GM23338 (cell line): ENCODE measurements around the gene HEPACAM2. TPM values are rescaled to one million over a fixed set of nuclear protein-coding genes. Genes with fewer than 3 reads are reported as not detected.

ENCODE experiments used
- ATAC-seq: fragments of 200-7000 bp; cut with Tn5 transposase; 3 replicates; pipeline ENCODE4 v1.9.1; 2020
- DNase-seq: peaks from one replicate; pipeline ENCODE4 v3.0.0-alpha.2; 2015; ENCODE audit warnings: low spot score
- H2AFZ ChIP-seq: fragments of 200-600 bp; sonication (generic); 2 replicates; pipeline ENCODE4 v1.8.0; 2016; ENCODE audit warnings: antibody characterized with exemption, mild to moderate bottlenecking, moderate library complexity
- H3F3A ChIP-seq: fragments of 200-600 bp; sonication (generic); replicated peaks from 2 replicates; pipeline ENCODE4 v1.8.0; 2017; ENCODE audit warnings: antibody characterized with exemption, mixed run types, low read depth
- H3K27ac ChIP-seq: fragments of 200-600 bp; sonication (generic); 2 replicates; pipeline ENCODE4 v1.6.1; 2016; ENCODE audit warnings: low read depth
- H3K27me3 ChIP-seq: fragments of 200-600 bp; sonication (generic); 2 replicates; pipeline ENCODE4 v1.8.0; 2016; ENCODE audit warnings: mild to moderate bottlenecking, mixed run types, moderate library complexity; ENCODE audit not compliant: insufficient read depth
- H3K36me3 ChIP-seq: fragments of 200-600 bp; sonication (generic); 2 replicates; pipeline ENCODE4 v1.8.0; 2016; ENCODE audit warnings: mild to moderate bottlenecking; ENCODE audit not compliant: insufficient read depth
- H3K4me1 ChIP-seq: fragments of 200-600 bp; sonication (generic); 2 replicates; pipeline ENCODE4 v1.8.0; 2016; ENCODE audit warnings: mild to moderate bottlenecking, moderate library complexity; ENCODE audit not compliant: insufficient read depth
- H3K4me2 ChIP-seq: fragments of 200-600 bp; sonication (generic); 2 replicates; pipeline ENCODE4 v1.7.1; 2017; ENCODE audit warnings: mixed run types
- H3K4me3 ChIP-seq: fragments of 200-600 bp; sonication (generic); 2 replicates; pipeline ENCODE4 v1.6.1; 2016; ENCODE audit warnings: mixed run types
- H3K79me2 ChIP-seq: fragments of 200-600 bp; sonication (generic); replicated peaks from 2 replicates; pipeline ENCODE4 v1.8.0; 2017; ENCODE audit warnings: mild to moderate bottlenecking; ENCODE audit not compliant: insufficient read depth
- H3K9me2 ChIP-seq: fragments of 200-600 bp; sonication (generic); 2 replicates; pipeline ENCODE4 v1.8.0; 2017; ENCODE audit not compliant: insufficient read depth
- H4K20me1 ChIP-seq: fragments of 200-600 bp; sonication (generic); replicated peaks from 2 replicates; pipeline ENCODE4 v1.8.0; 2017; ENCODE audit warnings: mild to moderate bottlenecking; ENCODE audit not compliant: insufficient read depth
- H3K27ac Mint-ChIP-seq: 2 replicates; pipeline ENCODE4 v1.8.0; 2020; ENCODE audit warnings: inconsistent platforms, mild to moderate bottlenecking, moderate library complexity, mixed read lengths
- H3K27me3 Mint-ChIP-seq: 3 replicates; pipeline ENCODE4 v1.8.0; 2022; ENCODE audit warnings: low read depth, mild to moderate bottlenecking, moderate library complexity, mixed read lengths, inconsistent platforms; ENCODE audit not compliant: insufficient read depth, poor library complexity
- H3K36me3 Mint-ChIP-seq: 3 replicates; pipeline ENCODE4 v1.8.0; 2021; ENCODE audit warnings: low read depth, mild to moderate bottlenecking, inconsistent platforms, moderate library complexity, mixed read lengths
- H3K4me1 Mint-ChIP-seq: 3 replicates; pipeline ENCODE4 v1.8.0; 2020; ENCODE audit warnings: mild to moderate bottlenecking, inconsistent platforms, mixed read lengths
- H3K4me3 Mint-ChIP-seq: 3 replicates; pipeline ENCODE4 v1.8.0; 2021; ENCODE audit warnings: moderate library complexity, mild to moderate bottlenecking, inconsistent platforms, mixed read lengths
- H3K9me3 Mint-ChIP-seq: 3 replicates; pipeline ENCODE4 v1.8.0; 2020; ENCODE audit warnings: moderate library complexity, mild to moderate bottlenecking, inconsistent platforms, mixed read lengths
- CREB1 ChIP-seq: fragments of 250-450 bp; sonication (Bioruptor Pico); IDR thresholded peaks from 2 replicates; pipeline ENCODE4 v1.5.0; 2020; ENCODE audit warnings: low read depth, mild to moderate bottlenecking, moderate library complexity
- EZH2 ChIP-seq: fragments of 200-600 bp; sonication (generic); IDR thresholded peaks from one replicate; pipeline ENCODE4 v1.8.0; 2017; ENCODE audit warnings: antibody characterized with exemption, mild to moderate bottlenecking, low read depth; ENCODE audit not compliant: unreplicated experiment
- EZH2phosphoT487 ChIP-seq: fragments of 200-600 bp; sonication (generic); IDR thresholded peaks from one replicate; pipeline ENCODE4 v1.8.1; 2018; ENCODE audit warnings: antibody characterized with exemption; ENCODE audit not compliant: unreplicated experiment
- JUNB ChIP-seq: IDR thresholded peaks from one replicate; pipeline ENCODE4 v1.6.1; 2016; ENCODE audit warnings: antibody characterized with exemption; ENCODE audit not compliant: unreplicated experiment
- NANOG ChIP-seq: IDR thresholded peaks from 2 replicates; pipeline ENCODE4 v1.6.1; 2016; ENCODE audit warnings: antibody characterized with exemption, borderline replicate concordance
- STAT1 ChIP-seq: IDR thresholded peaks from one replicate; pipeline ENCODE4 v1.6.1; 2016; ENCODE audit warnings: antibody characterized with exemption; ENCODE audit not compliant: unreplicated experiment
- ZNF114 ChIP-seq: fragments of 250-450 bp; sonication (Bioruptor Pico); IDR thresholded peaks from 2 replicates; pipeline ENCODE4 v1.5.0; 2020; ENCODE audit warnings: mild to moderate bottlenecking, moderate library complexity
- polyA plus RNA-seq: library from polyadenylated mRNA; unstranded; fragments of >200 nt; fragmentation: Nextera tagmentation; extraction: Ambion mirVana; gene quantifications from 2 replicates; pipeline ENCODE4 v1.2.1, GENCODE V29; 2016
- total RNA-seq: library from RNA; depleted of rRNA; stranded (reverse); fragments of >200 nt; shearing (Covaris generic); gene quantifications from 2 replicates; pipeline ENCODE4 v1.2.3, GENCODE V29; 2014
- TF ChIP-seq, protein P1 (sequence below), 2 experiments: fragments of 200-600 bp in 1 of 2; sonication (generic) in 1 of 2; conservative IDR thresholded peaks; 2 replicates each; pipeline versions ENCODE4 v1.5.1 to v1.6.1; 2016 to 2017; ENCODE audit warnings: antibody characterized with exemption in 2 of 2, low read depth in 2 of 2, mild to moderate bottlenecking in 2 of 2, moderate library complexity in 1 of 2
- TF ChIP-seq, protein P2 (sequence below): IDR thresholded peaks from 2 replicates; pipeline ENCODE4 v1.6.1; 2016; ENCODE audit warnings: antibody characterized with exemption
- TF ChIP-seq, protein P3 (sequence below): fragments of 250-450 bp; sonication (Bioruptor Pico); IDR thresholded peaks from 2 replicates; pipeline ENCODE4 v1.5.0; 2020; ENCODE audit warnings: mild to moderate bottlenecking, moderate library complexity
- TF ChIP-seq, protein P4 (sequence below): IDR thresholded peaks from one replicate; pipeline ENCODE4 v1.6.1; 2018; ENCODE audit warnings: antibody characterized with exemption; ENCODE audit not compliant: unreplicated experiment

HEPACAM2 gene
- total and polyA plus RNA-seq, 2 experiments from 2014 or later: not detected

DNA sequence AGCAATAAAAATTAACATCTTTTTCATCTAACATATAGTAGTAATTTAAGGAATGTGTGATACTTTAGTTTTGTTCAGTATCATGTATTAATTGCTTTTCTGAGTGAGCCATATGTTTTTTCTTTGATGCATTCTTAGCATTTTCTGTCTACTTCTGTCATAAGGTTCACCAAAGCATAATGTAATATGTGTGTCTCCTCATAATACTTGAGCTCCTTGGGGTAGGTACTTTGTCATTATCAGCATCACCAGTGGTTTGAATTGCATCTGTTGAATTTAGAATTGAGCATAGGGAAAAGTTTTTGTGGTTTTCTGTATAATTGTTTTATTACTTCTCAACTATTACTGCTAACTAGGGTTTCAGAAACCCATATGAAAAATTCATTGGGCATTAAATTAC, 32.4 kb upstream of the HEPACAM2 start:
- Histone ChIP-seq H2AFZ (no peak overlapping the region), H3K36me3 (no peaks in the 10 kb centered on the region), H4K20me1 (no peaks in the 10 kb centered on the region), H3K4me1 (no peaks in the 10 kb centered on the region), H3K79me2 (no peaks in the 10 kb centered on the region), H3K4me3 (no peak overlapping the region), H3K4me2 (no peak overlapping the region), H3F3A (no peaks in the 10 kb centered on the region), H3K27me3 (no peaks in the 10 kb centered on the region), H3K9me2 (no peaks in the 10 kb centered on the region), H3K27ac (no peak overlapping the region)
- no peaks in the 10 kb centered on the region for H3K27me3 Mint-ChIP-seq
- no peaks in the 10 kb centered on the region for H3K36me3 Mint-ChIP-seq
- no peak overlapping the region for H3K27ac Mint-ChIP-seq
- H3K9me3 Mint-ChIP-seq: no peaks in the 10 kb centered on the region; the same call in 2 of the 3 replicates
- no peak for ATAC-seq
- no peak overlapping the region for H3K4me3 Mint-ChIP-seq
- no peaks in the 10 kb centered on the region for H3K4me1 Mint-ChIP-seq
- TF ChIP-seq EZH2phosphoT487 (no peak), EZH2 (no peak), CREB1 (no peak), JUNB (no peak), ZNF114 (CRISPR knock-in tag) (no peak), STAT1 (no peak), NANOG (no peak)
- TF ChIP-seq, protein P1, sequence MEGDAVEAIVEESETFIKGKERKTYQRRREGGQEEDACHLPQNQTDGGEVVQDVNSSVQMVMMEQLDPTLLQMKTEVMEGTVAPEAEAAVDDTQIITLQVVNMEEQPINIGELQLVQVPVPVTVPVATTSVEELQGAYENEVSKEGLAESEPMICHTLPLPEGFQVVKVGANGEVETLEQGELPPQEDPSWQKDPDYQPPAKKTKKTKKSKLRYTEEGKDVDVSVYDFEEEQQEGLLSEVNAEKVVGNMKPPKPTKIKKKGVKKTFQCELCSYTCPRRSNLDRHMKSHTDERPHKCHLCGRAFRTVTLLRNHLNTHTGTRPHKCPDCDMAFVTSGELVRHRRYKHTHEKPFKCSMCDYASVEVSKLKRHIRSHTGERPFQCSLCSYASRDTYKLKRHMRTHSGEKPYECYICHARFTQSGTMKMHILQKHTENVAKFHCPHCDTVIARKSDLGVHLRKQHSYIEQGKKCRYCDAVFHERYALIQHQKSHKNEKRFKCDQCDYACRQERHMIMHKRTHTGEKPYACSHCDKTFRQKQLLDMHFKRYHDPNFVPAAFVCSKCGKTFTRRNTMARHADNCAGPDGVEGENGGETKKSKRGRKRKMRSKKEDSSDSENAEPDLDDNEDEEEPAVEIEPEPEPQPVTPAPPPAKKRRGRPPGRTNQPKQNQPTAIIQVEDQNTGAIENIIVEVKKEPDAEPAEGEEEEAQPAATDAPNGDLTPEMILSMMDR (conservative IDR thresholded peaks at IDR 0.05; ENCODE audit: low read depth in 2 of 2): no peak
- TF ChIP-seq, protein P2, sequence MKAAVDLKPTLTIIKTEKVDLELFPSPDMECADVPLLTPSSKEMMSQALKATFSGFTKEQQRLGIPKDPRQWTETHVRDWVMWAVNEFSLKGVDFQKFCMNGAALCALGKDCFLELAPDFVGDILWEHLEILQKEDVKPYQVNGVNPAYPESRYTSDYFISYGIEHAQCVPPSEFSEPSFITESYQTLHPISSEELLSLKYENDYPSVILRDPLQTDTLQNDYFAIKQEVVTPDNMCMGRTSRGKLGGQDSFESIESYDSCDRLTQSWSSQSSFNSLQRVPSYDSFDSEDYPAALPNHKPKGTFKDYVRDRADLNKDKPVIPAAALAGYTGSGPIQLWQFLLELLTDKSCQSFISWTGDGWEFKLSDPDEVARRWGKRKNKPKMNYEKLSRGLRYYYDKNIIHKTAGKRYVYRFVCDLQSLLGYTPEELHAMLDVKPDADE: no peak
- TF ChIP-seq, protein P3, sequence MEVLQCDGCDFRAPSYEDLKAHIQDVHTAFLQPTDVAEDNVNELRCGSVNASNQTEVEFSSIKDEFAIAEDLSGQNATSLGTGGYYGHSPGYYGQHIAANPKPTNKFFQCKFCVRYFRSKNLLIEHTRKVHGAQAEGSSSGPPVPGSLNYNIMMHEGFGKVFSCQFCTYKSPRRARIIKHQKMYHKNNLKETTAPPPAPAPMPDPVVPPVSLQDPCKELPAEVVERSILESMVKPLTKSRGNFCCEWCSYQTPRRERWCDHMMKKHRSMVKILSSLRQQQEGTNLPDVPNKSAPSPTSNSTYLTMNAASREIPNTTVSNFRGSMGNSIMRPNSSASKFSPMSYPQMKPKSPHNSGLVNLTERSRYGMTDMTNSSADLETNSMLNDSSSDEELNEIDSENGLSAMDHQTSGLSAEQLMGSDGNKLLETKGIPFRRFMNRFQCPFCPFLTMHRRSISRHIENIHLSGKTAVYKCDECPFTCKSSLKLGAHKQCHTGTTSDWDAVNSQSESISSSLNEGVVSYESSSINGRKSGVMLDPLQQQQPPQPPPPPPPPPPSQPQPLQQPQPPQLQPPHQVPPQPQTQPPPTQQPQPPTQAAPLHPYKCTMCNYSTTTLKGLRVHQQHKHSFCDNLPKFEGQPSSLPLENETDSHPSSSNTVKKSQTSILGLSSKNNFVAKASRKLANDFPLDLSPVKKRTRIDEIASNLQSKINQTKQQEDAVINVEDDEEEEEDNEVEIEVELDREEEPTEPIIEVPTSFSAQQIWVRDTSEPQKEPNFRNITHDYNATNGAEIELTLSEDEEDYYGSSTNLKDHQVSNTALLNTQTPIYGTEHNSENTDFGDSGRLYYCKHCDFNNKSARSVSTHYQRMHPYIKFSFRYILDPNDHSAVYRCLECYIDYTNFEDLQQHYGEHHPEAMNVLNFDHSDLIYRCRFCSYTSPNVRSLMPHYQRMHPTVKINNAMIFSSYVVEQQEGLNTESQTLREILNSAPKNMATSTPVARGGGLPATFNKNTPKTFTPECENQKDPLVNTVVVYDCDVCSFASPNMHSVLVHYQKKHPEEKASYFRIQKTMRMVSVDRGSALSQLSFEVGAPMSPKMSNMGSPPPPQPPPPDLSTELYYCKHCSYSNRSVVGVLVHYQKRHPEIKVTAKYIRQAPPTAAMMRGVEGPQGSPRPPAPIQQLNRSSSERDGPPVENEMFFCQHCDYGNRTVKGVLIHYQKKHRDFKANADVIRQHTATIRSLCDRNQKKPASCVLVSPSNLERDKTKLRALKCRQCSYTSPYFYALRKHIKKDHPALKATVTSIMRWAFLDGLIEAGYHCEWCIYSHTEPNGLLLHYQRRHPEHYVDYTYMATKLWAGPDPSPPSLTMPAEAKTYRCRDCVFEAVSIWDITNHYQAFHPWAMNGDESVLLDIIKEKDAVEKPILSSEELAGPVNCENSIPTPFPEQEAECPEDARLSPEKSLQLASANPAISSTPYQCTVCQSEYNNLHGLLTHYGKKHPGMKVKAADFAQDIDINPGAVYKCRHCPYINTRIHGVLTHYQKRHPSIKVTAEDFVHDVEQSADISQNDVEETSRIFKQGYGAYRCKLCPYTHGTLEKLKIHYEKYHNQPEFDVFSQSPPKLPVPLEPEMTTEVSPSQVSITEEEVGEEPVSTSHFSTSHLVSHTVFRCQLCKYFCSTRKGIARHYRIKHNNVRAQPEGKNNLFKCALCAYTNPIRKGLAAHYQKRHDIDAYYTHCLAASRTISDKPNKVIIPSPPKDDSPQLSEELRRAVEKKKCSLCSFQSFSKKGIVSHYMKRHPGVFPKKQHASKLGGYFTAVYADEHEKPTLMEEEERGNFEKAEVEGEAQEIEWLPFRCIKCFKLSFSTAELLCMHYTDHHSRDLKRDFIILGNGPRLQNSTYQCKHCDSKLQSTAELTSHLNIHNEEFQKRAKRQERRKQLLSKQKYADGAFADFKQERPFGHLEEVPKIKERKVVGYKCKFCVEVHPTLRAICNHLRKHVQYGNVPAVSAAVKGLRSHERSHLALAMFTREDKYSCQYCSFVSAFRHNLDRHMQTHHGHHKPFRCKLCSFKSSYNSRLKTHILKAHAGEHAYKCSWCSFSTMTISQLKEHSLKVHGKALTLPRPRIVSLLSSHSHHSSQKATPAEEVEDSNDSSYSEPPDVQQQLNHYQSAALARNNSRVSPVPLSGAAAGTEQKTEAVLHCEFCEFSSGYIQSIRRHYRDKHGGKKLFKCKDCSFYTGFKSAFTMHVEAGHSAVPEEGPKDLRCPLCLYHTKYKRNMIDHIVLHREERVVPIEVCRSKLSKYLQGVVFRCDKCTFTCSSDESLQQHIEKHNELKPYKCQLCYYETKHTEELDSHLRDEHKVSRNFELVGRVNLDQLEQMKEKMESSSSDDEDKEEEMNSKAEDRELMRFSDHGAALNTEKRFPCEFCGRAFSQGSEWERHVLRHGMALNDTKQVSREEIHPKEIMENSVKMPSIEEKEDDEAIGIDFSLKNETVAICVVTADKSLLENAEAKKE (CRISPR knock-in tag): no peak
- TF ChIP-seq, protein P4, sequence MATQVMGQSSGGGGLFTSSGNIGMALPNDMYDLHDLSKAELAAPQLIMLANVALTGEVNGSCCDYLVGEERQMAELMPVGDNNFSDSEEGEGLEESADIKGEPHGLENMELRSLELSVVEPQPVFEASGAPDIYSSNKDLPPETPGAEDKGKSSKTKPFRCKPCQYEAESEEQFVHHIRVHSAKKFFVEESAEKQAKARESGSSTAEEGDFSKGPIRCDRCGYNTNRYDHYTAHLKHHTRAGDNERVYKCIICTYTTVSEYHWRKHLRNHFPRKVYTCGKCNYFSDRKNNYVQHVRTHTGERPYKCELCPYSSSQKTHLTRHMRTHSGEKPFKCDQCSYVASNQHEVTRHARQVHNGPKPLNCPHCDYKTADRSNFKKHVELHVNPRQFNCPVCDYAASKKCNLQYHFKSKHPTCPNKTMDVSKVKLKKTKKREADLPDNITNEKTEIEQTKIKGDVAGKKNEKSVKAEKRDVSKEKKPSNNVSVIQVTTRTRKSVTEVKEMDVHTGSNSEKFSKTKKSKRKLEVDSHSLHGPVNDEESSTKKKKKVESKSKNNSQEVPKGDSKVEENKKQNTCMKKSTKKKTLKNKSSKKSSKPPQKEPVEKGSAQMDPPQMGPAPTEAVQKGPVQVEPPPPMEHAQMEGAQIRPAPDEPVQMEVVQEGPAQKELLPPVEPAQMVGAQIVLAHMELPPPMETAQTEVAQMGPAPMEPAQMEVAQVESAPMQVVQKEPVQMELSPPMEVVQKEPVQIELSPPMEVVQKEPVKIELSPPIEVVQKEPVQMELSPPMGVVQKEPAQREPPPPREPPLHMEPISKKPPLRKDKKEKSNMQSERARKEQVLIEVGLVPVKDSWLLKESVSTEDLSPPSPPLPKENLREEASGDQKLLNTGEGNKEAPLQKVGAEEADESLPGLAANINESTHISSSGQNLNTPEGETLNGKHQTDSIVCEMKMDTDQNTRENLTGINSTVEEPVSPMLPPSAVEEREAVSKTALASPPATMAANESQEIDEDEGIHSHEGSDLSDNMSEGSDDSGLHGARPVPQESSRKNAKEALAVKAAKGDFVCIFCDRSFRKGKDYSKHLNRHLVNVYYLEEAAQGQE: no peak
- no peak for DNase-seq
